GM23248 (cell line): ENCODE data around the gene ZNF598. TPM values are rescaled to one million over a fixed set of nuclear protein-coding genes. Genes with fewer than 3 reads are reported as not detected.

Experiments used
- DNase-seq: peaks from one replicate; pipeline ENCODE4 v3.0.0-alpha.2; 2015
- H2AFZ ChIP-seq: fragments of 200-600 bp; sonication (generic); 2 replicates; pipeline ENCODE4 v1.6.1; 2016; ENCODE audit warnings: antibody characterized with exemption
- H3F3A ChIP-seq: fragments of 200-600 bp; sonication (generic); 2 replicates; pipeline ENCODE4 v1.6.1; 2016; ENCODE audit warnings: mild to moderate bottlenecking, antibody characterized with exemption, mixed run types; ENCODE audit not compliant: insufficient read depth
- H3K27ac ChIP-seq: fragments of 200-600 bp; sonication (generic); 2 replicates; pipeline ENCODE4 v1.5.1; 2016; ENCODE audit warnings: mild to moderate bottlenecking
- H3K27me3 ChIP-seq: fragments of 200-600 bp; sonication (generic); replicated peaks from 2 replicates; pipeline ENCODE4 v1.6.1; 2016; ENCODE audit warnings: mild to moderate bottlenecking; ENCODE audit not compliant: insufficient read depth
- H3K36me3 ChIP-seq: fragments of 200-600 bp; sonication (generic); 2 replicates; pipeline ENCODE4 v1.6.1; 2016; ENCODE audit warnings: low read depth, mild to moderate bottlenecking
- H3K4me1 ChIP-seq: fragments of 200-600 bp; sonication (generic); 2 replicates; pipeline ENCODE4 v1.6.1; 2016; ENCODE audit warnings: mild to moderate bottlenecking; ENCODE audit not compliant: insufficient read depth
- H3K4me2 ChIP-seq: fragments of 200-600 bp; sonication (generic); one replicate; pipeline ENCODE4 v1.6.1; 2016; ENCODE audit warnings: mild to moderate bottlenecking; ENCODE audit not compliant: unreplicated experiment
- H3K4me3 ChIP-seq: fragments of 200-600 bp; sonication (generic); 2 replicates; pipeline ENCODE4 v1.5.1; 2016; ENCODE audit warnings: mild to moderate bottlenecking
- H3K79me2 ChIP-seq: fragments of 200-600 bp; sonication (generic); 2 replicates; pipeline ENCODE4 v1.6.1; 2016; ENCODE audit warnings: mild to moderate bottlenecking; ENCODE audit not compliant: insufficient read depth
- H3K9ac ChIP-seq: fragments of 200-600 bp; sonication (generic); 2 replicates; pipeline ENCODE4 v1.6.1; 2016; ENCODE audit warnings: mild to moderate bottlenecking
- H3K9me2 ChIP-seq: fragments of 200-600 bp; sonication (generic); 2 replicates; pipeline ENCODE4 v1.6.1; 2016; ENCODE audit warnings: mixed run types, mild to moderate bottlenecking, moderate library complexity; ENCODE audit not compliant: insufficient read depth
- H3K9me3 ChIP-seq: fragments of 200-600 bp; sonication (generic); one replicate; pipeline ENCODE4 v1.6.1; 2017; ENCODE audit warnings: low read depth
- H4K20me1 ChIP-seq: fragments of 200-600 bp; sonication (generic); 2 replicates; pipeline ENCODE4 v1.6.0; 2016; ENCODE audit not compliant: insufficient read depth
- EZH2 ChIP-seq: fragments of 200-600 bp; sonication (generic); IDR thresholded peaks from 2 replicates; pipeline ENCODE4 v1.6.1; 2018; ENCODE audit warnings: antibody characterized with exemption, mild to moderate bottlenecking; ENCODE audit not compliant: insufficient read depth, poor library complexity, severe bottlenecking
- EZH2phosphoT487 ChIP-seq: fragments of 200-600 bp; sonication (generic); IDR thresholded peaks from 2 replicates; pipeline ENCODE4 v1.6.1; 2018; ENCODE audit warnings: antibody characterized with exemption, moderate library complexity, mild to moderate bottlenecking, low read depth; ENCODE audit not compliant: insufficient read depth
- WGBS, 2 experiments: methylation state at CpG; one replicate each; pipeline ENCODE4 v1.1.6; 2015 to 2017; ENCODE audit warnings: low lambda C conversion rate in 2 of 2, low coverage in 1 of 2; ENCODE audit errors: missing lambda C conversion rate in 2 of 2; 5-methylcytosine and 5-hydroxymethylcytosine counted together
- in situ Hi-C: fragments of 300-500 bp; cut with MboI; formaldehyde crosslinking; loops from 2 replicates; pipeline ENCODE4 v1.15.0; 2020
- polyA plus RNA-seq: library from polyadenylated mRNA; unstranded; fragments of >200 nt; fragmentation: Nextera tagmentation; extraction: Ambion mirVana; gene quantifications from 2 replicates; pipeline ENCODE4 v1.2.1, GENCODE V29; 2016
- total RNA-seq: library from RNA; depleted of rRNA; stranded (reverse); fragments of >200 nt; shearing (Covaris generic); gene quantifications from 2 replicates; pipeline ENCODE4 v1.2.3, GENCODE V29; 2014

The ZNF598 gene
- total and polyA plus RNA-seq, 2 experiments from 2014 or later = 12.2 to 21.2 TPM

- peaks cover 9% of the 10 kb centered on the region for H3F3A ChIP-seq
- H3K9me2 ChIP-seq = no peaks in the 10 kb centered on the region
- in situ Hi-C loops = no loop called here
- H3K9me3 ChIP-seq = no peaks in the 10 kb centered on the region
- TF ChIP-seq EZH2phosphoT487 (no peak), EZH2 (no peak)
- WGBS, 2 experiments = 18 to 20% methylated on average over 19 of the region's 19 CpGs
- no peak for DNase-seq
- peak overlapping the region; percentile 86 for H3K4me3 ChIP-seq
- H3K4me2 ChIP-seq = peak overlapping the region; percentile 91
- H3K4me1 ChIP-seq = no peaks in the 10 kb centered on the region
- peak overlapping the region; percentile 82; the same call in 1 of the 2 replicates for H3K9ac ChIP-seq
- peaks cover 9% of the 10 kb centered on the region; the same call in 1 of the 2 replicates for H3K79me2 ChIP-seq
- peaks cover 21% of the 10 kb centered on the region for H3K27me3 ChIP-seq
- no peak overlapping the region for H3K27ac ChIP-seq
- H3K36me3 ChIP-seq = no peaks in the 10 kb centered on the region
- H2AFZ ChIP-seq = peak overlapping the region; percentile 63; the same call in 1 of the 2 replicates
- H4K20me1 ChIP-seq = no peaks in the 10 kb centered on the region
Measured at GRCh38 chr16:1982991-1983543, 26.6 kb downstream of the ZNF598 start.

- no peak overlapping the region for H3K4me2 ChIP-seq
- in situ Hi-C loops = no loop called here
- peaks cover 21% of the 10 kb centered on the region for H3K27me3 ChIP-seq
- H3K9ac ChIP-seq = no peak overlapping the region
- no peaks in the 10 kb centered on the region for H3K9me3 ChIP-seq
- H3K4me3 ChIP-seq = no peak overlapping the region
- H3F3A ChIP-seq = peaks cover 9% of the 10 kb centered on the region
- H3K9me2 ChIP-seq = no peaks in the 10 kb centered on the region
- no peak overlapping the region for H2AFZ ChIP-seq
- 53 to 56% methylated on average over 5 of the region's 5 CpGs for WGBS, 2 experiments
- TF ChIP-seq EZH2phosphoT487 (no peak), EZH2 (no peak)
- H4K20me1 ChIP-seq = no peaks in the 10 kb centered on the region
- no peaks in the 10 kb centered on the region for H3K36me3 ChIP-seq
- peaks cover 9% of the 10 kb centered on the region; the same call in 1 of the 2 replicates for H3K79me2 ChIP-seq
- H3K4me1 ChIP-seq = no peaks in the 10 kb centered on the region
- no peak overlapping the region for H3K27ac ChIP-seq
- DNase-seq = no peak
Measured at GRCh38 chr16:1982013-1982433, 27.6 kb downstream of the ZNF598 start.

DNA sequence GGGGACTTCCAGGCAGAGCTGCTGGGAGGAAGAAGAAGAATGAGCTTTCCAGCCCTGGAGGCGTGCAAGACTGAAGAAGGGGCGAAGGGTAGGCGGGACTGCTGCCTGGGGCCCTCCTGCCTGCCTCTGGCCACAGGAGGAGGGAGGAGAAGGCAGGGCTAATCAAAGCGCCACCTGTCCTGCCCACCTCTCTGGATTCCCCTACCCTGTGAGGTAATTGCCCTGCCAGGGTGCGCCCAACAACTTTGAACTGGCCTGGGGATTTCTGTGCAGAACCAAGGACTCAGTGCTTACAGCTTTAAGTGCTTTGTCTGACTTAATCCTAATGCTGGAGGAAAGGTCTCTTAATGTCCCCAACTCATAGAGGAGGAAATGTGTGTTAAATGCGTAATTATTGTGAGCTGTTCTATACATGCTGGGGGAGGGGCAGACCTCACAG is 28.2 kb downstream of the ZNF598 start, which contains the start of gene NOXO1:
Gene NOXO1, minus strand, starts transcription at position 72 of the 439 bp plus-strand sequence. CDS start 290 bp downstream, outside the sequence.
- WGBS, 2 experiments = 26% methylated on average over 6 of the region's 6 CpGs
- Histone ChIP-seq H3K36me3 (no peaks in the 10 kb centered on the region), H3K79me2 (peaks cover 9% of the 10 kb centered on the region; the same call in 1 of the 2 replicates), H2AFZ (no peak within 1 kb of the TSS), H3K9me3 (no peaks in the 10 kb centered on the region), H4K20me1 (no peaks in the 10 kb centered on the region), H3K4me2 (no peak within 1 kb of the TSS), H3K27me3 (peaks cover 21% of the 10 kb centered on the region), H3F3A (peaks cover 9% of the 10 kb centered on the region), H3K9ac (no peak within 1 kb of the TSS), H3K27ac (no peak within 1 kb of the TSS), H3K9me2 (no peaks in the 10 kb centered on the region), H3K4me3 (no peak within 1 kb of the TSS), H3K4me1 (no peaks in the 10 kb centered on the region)
- DNase-seq = no peak
- in situ Hi-C loops = no loop called here
- no peak for TF ChIP-seq EZH2phosphoT487
- TF ChIP-seq EZH2 = no peak

- H3K4me3 ChIP-seq = no peak overlapping the region
- no peak for DNase-seq
- H4K20me1 ChIP-seq = no peaks in the 10 kb centered on the region
- no peaks in the 10 kb centered on the region for H3K9me3 ChIP-seq
- WGBS, 2 experiments = 31 to 35% methylated on average over 16 of the region's 16 CpGs
- H3K36me3 ChIP-seq = no peaks in the 10 kb centered on the region; the same call in 1 of the 2 replicates
- in situ Hi-C loops = no loop called here
- H3K27ac ChIP-seq = no peak overlapping the region
- H3K4me1 ChIP-seq = no peaks in the 10 kb centered on the region
- H2AFZ ChIP-seq = no peak overlapping the region
- peaks cover 21% of the 10 kb centered on the region for H3K27me3 ChIP-seq
- TF ChIP-seq EZH2 (no peak), EZH2phosphoT487 (no peak)
- H3K9ac ChIP-seq = no peak overlapping the region
- peaks cover 8% of the 10 kb centered on the region; the same call in 1 of the 2 replicates for H3K79me2 ChIP-seq
- no peaks in the 10 kb centered on the region for H3K9me2 ChIP-seq
- H3K4me2 ChIP-seq = no peak overlapping the region
- H3F3A ChIP-seq = peaks cover 9% of the 10 kb centered on the region
Measured at GRCh38 chr16:1980770-1981087, 28.9 kb downstream of the ZNF598 start.
